ENCODE measurements around the gene TAGLN2.
A peak's percentile ranks its signal among the peaks of the same experiment; 100 is the strongest.

Gene TAGLN2

DNA sequence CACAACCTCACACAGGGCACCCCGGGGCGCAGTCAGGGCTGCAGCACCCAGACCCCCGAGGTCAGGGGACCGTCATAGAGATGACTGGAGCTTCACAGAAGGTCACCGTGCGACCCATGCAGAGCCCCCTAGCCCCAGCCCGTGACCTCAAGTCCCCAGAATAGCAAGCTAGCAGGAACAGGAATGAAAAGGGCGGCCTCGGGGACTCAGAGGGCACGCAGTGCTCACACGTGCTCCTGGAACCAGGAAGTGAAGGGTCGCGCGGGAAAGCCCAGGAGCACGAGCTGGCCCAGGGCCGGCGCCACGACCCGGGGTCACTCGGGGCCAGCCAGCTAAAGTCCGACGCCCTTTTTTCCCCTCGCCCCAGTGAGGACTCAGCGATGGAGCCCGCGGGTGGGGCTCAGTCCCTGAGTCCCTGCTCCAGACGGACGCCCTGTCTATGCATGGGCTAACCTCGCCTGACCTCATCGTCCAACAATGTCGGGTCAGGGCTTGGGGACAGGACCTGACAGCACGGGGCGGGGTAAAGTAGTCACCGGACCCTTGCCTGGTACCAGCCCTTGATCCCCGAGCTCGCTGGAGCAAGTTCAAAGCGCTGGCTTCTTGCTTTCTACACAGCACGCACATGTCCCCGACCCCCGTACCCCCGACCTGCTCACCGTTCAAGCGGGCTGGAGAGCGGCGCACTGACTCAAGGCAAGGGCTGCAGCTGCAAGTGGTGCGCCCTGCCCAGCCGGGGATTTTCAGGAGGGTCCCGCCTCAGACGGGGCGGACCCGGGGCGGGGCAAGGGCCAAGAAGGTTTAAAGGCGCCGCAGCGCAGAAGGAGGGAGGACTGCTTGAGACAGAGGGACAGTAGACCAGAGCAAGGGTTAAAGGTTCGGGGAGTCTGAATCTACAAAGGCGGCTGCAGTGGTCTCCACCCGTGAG lies at the start of gene TAGLN2:
Gene TAGLN2, minus strand, starts transcription at position 717 of the 928 bp plus-strand sequence. CDS start 4,998 bp downstream, outside the sequence.
- peak; percentile 93 for DNase-seq

DNA sequence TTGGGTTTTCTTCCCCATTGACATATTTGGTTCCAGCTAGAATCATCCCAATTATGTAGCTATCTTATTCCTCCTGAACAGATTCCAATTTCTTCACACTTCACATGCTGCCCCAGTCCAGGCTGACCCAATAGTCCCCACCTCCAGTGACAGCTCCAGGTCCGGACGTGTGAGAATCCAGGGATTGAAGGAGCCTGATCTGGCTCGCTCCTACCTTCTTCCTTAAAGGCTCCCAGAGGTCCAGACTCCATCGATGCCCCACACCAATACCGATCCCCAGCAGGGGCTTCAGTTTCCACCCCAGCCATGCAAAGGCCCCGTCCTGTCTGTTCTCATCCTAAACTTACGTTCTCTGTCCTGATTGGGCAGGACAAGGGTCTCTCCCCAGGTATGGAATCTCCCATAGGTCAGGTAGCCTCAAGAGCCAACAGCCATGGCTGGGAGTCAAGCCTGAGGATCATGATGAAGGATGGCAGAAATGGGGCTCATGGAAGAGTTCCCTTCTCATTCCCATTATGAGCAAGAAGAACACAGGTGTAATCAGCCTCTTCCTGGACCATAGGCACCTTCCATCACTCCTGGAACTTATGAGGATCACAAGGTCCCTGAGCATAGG lies 49.2 kb upstream of the TAGLN2 start:
- no peak for DNase-seq

DNA sequence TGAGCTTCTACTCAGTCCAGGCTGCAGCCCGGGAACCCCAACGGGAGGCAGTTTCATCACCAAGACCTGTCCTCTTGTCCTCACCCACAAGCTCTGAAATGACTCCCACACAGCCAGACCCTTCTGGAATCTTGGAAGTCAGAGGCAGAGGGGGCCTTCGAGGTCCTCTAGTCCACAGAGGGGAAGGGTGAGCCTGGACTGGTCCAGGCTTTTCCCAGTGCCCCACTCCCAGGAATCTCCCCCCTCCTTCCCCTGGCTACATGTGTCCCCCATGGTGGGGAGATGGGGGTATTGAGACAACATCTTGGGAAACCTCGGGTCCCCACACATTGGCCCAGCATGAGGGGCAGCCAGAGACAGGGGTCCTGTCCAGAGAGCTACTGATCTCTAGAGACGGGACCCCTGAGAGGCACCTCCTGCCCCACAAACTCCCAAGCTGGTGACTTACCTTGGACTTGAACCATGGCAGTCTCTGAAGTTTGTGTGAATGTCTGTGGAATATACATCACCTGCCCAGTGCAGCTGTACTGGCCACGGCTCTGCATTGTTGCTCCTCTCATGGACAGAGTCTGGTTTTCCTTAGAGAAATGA lies 48.1 kb upstream of the TAGLN2 start:
- no peak for DNase-seq

DNA sequence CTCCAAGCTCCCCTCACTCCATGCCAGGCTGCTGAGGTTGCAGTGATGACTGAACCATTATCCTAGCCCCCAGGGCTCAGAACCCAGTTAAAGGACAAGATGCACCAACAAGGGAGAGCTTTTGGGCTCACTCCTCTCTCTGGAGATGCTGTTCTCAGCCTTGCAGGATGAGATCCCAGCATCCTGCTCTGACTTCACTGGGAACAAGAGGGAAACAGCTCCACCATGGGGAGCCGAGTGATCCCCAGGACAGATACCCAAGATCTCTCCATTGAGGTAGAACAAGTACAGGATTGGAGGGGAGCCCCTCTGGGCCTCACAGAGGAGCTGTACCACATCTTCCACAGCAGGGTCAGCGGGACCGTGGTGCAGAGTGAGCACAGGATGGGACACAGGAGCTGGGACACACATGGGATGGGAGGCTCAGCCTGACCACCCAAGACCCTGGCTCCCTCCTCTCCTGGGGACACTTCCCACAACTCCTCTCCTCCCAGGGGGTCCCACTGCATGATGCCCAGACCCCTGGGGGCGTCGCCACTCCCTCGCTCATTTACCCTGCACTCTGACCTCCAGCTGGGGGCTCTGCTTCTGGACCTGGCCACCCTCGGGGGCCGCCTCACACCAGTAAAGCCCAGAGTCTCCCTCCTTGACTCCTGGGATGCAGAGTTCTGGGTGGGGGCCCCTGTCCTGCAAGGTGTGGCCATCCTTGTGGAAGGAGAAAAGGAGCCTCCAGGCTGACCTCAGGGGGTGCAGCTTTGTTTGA lies 47.3 kb upstream of the TAGLN2 start:
- no peak for DNase-seq

DNA sequence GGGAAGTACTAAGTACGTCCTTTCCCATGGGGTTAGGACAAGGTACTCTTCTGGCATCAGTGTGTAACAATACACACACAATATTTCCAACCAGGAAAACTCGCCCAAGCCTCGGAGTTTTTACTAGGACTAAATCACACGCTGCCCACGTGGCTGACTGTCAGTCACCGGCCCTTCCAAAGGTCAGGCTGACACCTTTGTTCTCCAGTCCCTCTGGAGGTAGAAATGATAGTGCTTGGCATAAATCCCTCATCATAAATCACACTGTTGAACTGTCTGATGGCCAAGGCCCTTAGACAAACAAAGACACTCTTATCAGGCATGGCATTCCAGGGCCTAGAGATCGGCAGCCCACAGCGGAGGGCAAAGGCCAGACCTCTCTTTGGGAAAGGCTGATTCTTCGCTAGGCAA lies 45.6 kb upstream of the TAGLN2 start:
- DNase-seq, result no peak

DNA sequence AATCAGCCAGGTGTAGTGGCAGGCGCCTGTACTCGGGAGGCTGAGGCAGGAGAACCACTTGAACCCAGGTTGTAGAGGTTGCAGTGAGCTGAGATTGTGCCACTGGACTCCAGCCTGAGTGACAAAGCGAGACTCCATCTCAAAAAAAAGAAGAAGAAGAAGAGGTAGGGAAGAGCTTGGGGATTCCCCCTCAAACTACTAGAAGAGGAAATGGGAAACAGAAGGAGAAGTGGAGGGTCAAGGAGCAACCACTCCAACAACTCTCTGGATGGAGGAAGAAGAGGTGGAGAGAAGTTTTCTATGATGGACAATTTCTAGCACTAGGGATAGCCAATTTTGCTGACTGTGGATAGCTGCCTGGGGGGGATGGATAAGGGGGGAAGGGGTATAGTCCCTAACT lies 43.6 kb upstream of the TAGLN2 start:
- no peak for DNase-seq

DNA sequence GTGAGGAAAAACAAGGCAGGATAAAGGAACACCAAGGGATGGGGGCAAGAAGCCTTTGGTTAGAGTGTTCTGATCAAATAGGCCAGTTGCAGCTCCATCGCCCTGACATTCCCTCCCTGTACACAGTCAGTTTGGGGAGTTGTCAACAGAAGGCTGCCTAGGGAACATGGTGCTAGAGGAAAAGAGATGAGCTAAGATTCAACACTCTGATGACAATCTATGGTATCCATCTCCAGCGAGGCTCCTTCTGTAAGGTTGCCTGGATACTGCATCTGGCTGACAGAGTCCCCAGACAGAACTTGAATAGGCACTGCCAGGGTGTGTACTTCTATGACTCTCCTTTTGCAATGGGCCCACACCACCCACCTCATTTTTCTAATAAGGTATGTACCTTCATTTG lies 40.0 kb upstream of the TAGLN2 start:
- no peak for DNase-seq

DNA sequence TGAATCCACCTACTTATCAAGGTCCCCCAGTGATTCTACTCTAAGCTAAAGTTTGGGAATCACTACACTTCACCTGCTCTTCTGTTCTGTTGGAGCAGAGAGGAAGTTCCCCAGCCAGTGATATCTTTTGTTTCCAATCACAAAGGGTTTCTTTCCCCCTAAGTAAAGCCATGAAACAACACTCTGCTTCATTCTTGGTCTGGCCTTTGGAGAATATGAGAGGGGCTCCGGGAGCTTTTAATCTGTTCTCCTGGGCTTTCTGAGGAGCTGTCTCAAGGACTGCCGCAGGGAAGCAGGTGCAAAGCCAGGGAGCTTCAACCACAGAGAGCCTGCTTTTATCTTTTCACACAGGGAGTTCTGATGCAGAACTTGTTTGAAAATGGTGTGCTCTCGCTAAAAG lies 38.8 kb upstream of the TAGLN2 start:
- no peak for DNase-seq

DNA sequence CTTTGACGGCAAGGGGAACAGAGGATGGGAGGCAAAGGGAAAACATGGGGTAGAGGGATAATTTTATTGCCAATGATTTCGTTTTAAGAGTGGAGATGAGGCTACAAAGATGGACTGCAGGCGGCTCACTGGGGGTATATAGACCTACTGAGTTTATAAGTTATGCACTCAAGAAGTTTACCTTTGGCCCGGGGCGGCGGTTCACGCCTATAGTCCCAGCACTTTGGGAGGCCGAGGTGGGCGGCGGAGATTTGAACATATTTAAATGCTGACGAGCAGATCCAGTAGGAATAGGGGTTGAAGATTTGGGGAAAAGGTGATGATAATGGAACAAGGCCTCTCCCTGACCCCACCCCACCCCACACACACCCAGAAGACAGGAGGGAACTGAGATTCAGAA lies 36.9 kb upstream of the TAGLN2 start:
- DNase-seq, result no peak

DNA sequence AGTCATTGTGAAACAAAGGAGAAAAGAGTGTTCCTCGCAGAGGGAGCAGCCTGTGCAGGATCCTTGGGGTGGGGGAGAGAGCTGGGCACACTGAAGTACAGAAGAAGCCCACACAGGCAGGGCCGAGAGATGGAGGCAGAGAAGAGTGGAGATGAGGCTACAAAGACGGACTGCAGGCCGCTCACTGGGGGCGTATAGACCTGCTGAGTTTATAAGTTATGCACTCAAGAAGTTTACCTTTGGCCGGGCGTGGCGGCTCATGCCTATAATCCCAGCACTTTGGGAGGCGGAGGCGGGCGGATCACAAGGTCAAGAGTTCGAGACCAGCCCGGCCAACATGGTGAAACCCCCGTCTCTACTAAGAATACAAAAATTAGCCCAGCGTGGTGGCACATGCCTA lies 36.3 kb upstream of the TAGLN2 start:
- DNase-seq, result no peak

DNA sequence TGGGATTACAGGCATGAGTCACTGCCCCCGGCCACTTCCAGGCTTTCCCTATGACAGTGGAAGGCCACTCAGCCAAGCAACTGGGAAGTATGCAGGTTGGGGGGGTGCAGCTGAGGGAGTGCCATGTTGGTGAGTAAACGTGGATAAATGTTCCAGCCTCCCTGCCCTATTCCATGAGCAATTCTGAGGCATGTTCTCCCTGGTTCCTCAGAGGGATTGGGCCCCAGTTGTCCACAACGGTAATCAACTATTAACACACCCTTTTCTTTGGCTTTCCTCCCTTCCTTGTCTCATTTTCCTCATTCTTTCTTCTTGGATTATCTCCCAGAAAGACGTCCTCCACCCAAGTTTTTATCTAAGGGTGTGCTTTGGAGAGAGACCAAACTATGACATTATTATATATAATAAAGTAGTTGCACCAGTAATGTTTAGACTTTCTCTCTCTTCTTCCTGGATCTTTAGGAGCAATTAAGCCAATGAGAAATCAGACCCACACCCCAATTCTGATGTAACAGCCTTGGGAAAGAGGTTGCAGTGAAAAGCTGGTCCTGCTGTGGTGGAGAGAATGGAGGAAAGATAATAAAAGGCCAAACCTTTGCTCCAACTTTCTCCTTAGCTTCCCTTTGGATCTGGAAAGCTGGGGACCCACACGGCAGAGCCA lies 35.5 kb upstream of the TAGLN2 start:
- no peak for DNase-seq

DNA sequence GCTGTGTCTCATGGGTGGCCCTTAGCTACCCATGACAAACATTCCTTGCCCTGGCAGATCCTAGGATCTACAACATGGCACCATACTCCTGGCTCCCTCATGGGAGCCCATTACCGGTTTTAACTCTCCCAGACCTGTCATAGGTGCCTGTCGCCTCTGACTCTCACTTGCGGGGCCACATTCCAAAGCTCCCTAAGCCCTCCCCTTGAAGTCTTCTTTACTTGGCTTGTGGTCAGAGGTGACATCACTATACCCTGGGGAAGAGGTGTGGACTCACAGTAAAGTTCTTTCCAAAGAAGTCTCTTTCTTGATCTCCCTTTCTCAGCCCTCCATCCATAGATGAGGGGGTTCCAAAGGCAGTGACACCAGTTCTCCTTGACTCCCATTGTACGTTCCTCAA lies 34.1 kb upstream of the TAGLN2 start:
- DNase-seq, result no peak

DNA sequence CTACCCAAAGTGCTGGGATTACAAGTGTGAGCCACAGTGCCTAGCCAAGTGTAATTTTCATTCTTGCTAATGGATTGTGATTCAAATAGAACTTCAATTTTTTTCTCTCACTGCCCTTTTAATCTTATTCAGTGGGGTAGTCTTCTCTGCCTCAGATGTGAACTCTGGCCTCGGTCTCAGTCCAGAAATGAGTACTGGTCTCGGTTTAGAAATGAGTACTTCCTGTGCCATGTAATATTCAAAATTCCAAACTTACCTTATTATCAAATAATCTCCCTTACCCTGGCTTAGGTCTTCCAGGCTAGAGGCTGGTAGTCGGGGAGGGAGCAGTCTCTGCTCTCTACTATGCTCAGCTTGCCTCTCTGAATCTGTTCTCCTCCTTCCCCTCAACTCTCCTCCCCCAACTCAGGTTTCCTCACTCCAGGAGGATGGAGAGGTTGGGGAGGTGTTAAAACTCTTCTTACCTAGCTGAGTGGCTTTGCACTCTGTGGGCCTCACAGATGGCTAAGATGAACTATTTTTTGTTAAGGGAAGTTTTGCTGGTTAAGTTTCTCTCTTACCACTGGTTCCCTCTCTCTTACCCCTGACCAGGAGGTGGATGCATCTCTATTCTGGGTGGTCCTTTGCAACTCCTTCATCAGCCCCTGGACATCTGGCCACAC lies 33.5 kb upstream of the TAGLN2 start:
- DNase-seq, result no peak

DNA sequence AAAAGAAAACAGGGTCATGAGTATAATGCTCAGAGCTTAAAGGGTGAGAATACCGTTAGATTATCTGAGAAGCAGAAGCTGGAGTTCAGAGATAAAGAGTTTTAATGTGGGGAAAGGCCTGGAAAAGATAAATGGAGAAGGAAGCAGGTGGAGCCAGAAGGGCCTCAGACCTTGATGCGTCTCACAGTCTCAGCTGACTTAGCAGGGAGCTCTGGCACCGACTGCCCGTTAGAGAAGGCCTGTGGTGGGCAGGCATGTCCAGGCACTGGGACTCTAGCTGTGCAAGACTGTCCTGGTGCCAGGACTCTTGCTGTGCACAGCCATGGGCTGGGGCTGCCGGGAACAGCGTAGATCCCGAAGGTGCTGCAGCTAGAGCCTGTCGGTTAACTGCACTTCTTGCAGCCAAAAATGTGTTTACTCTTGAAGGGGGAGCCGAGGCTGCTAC lies 32.5 kb upstream of the TAGLN2 start:
- no peak for DNase-seq

DNA sequence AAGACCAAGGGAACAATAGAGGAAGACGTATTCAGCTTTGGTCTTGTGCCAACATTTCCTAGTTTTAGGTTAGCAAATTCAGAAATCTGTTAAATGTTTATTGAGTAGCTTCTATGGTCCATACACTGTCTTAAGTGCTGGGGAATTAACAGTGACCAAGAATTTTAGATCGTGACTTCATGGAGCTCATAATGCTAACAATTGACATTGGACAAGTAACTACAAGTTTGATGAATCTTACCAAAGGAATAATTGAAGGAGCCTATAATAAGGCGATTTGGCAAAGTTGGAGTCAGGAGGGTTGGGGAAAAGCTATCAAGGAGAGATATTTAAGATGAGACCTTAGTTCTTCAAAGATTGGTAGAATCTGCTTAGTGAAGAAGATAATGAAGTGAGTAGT lies 30.1 kb upstream of the TAGLN2 start:
- DNase-seq, result no peak

DNA sequence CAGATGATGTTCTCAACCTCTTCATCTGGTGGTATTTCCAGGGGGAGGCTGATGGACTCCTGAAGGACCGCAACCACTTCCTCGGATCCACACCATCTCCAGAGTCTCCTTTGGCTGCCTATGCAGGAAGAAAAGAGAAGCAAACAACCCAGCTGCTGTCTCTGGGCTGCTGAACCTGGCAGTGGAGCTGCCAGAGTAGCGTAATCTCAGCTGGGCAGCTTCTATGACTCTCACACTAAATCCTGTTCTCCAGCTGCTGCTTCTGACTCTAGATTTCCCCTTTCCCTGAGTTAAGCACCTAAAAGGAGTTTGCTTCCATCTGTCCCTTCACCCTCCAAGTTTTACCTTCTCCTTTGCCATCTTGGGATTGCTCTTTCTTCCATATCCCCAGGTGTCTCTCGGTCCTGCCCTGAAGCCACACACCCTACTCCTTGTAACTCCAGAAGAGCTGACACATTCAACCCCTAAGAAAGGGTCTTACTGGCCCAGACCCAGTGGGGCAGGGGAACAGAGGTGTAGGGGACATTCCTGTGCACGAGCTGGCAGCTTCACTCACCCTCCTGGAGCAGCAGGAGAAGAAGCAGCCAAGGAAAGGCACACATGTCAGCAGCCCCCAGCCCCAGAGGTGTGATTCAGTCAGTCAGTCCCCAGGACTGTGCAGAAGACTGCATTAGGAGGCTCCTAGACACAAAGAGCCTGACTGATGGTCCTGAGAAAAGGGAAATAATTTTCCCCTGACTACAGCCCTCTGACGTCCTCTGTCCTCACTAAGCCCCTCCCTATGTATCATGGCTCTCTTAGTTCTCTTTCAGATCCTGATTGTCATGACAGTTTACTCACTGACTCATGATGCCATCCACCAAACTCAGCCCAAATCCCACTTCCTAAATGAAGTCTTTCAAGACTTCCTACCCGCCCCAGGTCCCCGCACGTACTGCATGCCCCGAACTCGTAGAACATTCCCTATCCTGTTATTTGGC lies 28.5 kb upstream of the TAGLN2 start, which contains the start of gene SLAMF9:
Gene SLAMF9, minus strand, starts transcription at position 702 of the 980 bp plus-strand sequence. Its CDS starts 100 bp downstream, at position 602.
- no peak for DNase-seq

DNA sequence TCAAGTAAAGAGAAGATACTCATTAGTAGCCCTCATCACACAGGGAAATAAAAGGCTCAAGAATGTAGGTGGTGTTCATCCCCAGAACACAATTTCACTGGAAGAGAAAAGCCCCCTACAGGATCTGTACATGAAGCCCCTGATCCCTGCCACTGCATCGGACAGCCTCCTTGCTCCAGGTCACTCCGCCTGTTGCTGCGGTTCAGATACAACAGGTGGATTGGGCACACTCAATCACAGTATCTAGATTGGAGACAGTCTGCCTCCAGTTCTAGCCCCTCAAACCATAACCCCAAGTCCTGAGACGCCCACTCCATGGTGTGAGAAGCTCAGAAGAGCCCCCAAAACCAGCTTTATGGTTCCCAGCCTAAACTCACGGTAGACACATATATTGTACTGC lies 27.6 kb upstream of the TAGLN2 start:
- DNase-seq, result no peak

DNA sequence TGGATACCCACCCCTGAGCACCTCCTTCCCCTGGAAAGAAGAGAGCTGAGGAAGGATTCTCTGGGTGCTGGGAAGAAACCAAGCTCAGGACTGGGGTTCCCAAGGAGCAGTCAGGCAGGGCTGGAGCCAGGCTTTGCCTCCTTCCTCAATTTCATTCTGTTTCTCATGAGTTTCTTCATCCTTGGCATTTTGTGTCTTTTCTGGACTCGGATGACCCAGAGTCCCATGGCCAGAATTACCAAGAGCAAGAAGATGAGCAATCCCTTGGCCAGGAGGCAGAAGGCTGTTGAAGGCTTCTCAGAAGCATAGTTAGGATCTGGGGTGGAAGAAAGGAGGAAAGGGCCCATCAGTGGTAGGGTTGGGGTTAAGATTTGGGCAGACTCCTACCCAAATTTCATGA lies 26.2 kb upstream of the TAGLN2 start:
- DNase-seq, result no peak

DNA sequence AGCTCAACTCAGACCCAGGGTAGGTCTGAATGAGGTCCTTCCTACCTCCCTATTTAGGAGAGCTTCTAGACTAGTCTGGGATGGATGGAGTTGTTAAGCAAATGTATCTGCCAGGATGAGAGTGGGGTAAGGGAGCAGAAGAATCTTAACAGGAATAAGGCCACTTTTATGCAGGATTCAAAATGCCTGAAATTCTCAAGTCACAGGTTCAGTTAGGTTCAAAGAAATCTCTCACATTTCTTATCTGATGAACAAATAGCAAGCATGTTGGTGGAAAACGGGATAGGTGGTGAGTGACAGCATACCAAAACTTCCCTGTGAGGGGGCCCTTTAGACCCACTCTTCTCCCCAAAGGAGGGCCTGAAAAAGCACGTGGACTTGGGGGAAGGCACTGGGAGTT lies 25.7 kb upstream of the TAGLN2 start:
- DNase-seq, result no peak

DNA sequence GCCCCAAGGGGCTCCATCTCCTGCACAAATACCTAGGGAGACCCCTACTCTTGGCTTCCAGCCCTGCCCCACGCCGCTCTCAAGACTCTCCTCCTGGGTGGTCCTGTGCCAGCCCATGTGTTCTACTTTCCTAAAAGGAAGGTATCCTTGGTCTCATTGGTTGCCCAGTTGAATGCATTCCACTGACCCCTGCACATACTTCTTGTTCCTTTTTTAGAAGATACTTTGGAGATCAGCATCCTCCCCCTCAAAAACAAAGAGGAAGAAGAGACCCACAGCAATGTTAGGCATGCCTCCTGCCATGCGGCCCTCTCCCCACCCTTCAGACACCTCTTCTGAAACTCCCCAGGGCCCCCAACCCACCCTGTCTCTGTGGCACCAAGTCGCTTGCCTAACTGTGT lies 24.7 kb upstream of the TAGLN2 start:
- no peak for DNase-seq

DNA sequence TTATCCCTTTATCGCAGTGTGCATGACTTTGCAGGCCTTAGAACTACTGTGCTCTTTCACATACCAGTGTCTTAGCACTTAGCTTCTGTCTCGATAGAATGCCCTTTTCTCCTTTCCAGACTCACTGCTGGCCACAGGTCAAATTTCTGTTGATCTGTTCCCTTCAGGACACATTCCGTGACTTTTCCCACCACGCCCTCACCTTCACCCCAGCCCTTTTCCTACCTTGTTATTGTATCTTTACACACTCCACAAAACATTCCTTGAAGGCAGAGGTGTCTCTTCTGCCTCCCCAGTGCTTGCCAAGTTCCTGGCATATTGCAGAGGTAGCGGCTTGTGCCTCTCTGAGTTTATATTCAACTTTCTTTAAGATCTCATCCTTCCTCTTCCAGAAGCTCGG lies 23.8 kb upstream of the TAGLN2 start:
- no peak for DNase-seq

Data from activated T-cell treated with anti-CD3 and anti-CD28 coated beads, Interleukin-2, amount 50 U/mL, for 1 hour (primary cell).